Endothelial cell of umbilical vein (primary cell): Measurements from ENCODE around the gene CAMTA2. TPM values are rescaled to one million over a fixed set of nuclear protein-coding genes. Genes with fewer than 3 reads are reported as not detected.

ENCODE experiments used
- BruUV-seq: library from RNA; stranded (reverse); fragments of 400-500 nt; replicated peaks from 2 replicates; lab custom pipeline; 2021; lab: Mats Ljungman, UMichigan
- CTCF ChIA-PET: fragments of 300-600, 350-600 bp; sonication (Branson Sonifier 250); formaldehyde crosslinking; loops from one replicate; lab custom pipeline; 2021; ENCODE audit warnings: antibody characterized with exemption, inconsistent platforms; lab: Charles Lee
- POLR2A ChIA-PET: fragments of 300-600, 350-600 bp; sonication (Branson Sonifier 250); formaldehyde crosslinking; loops from one replicate; lab custom pipeline; 2021; ENCODE audit warnings: antibody characterized with exemption, inconsistent platforms; lab: Charles Lee
- DNase-seq: peaks from one replicate; pipeline ENCODE4 v3.0.0-alpha.2; 2011; ENCODE audit warnings: low read depth, low spot score
- FAIRE-seq: peaks from 2 replicates; lab custom pipeline; 2011; peaks lifted over from hg19 to GRCh38; lab: Jason Lieb, UNC
- H2AFZ ChIP-seq: 2 replicates; pipeline ENCODE4 v1.6.0; 2012; ENCODE audit warnings: low read depth, low read length, control low read depth, inconsistent platforms
- H3K27ac ChIP-seq: 2 replicates; pipeline ENCODE4 v1.5.1; 2011; ENCODE audit warnings: low read depth, mild to moderate bottlenecking, control low read depth, low read length, moderate library complexity; ENCODE audit not compliant: insufficient read depth
- H3K27me3 ChIP-seq, 2 experiments: 2 replicates each; pipeline versions ENCODE4 v1.6.0 to v1.6.1; 2011; ENCODE audit warnings: low read length in 2 of 2, mixed read lengths in 1 of 2; ENCODE audit not compliant: control insufficient read depth in 2 of 2, insufficient read depth in 2 of 2
- H3K36me3 ChIP-seq, 2 experiments: 2 replicates in 1 of 2; 3 replicates in 1 of 2; pipeline ENCODE4 v1.5.1; 2011; ENCODE audit warnings: low read length in 2 of 2, mild to moderate bottlenecking in 1 of 2, moderate library complexity in 1 of 2; ENCODE audit not compliant: control insufficient read depth in 2 of 2, insufficient read depth in 2 of 2; ENCODE audit errors: extremely low read depth in 1 of 2
- H3K4me1 ChIP-seq: 3 replicates; pipeline ENCODE4 v1.5.1; 2011; ENCODE audit warnings: mild to moderate bottlenecking, low read length; ENCODE audit not compliant: control insufficient read depth, insufficient read depth; ENCODE audit errors: extremely low read depth
- H3K4me2 ChIP-seq: 2 replicates; pipeline ENCODE4 v1.6.1; 2011; ENCODE audit warnings: low read length, control low read depth, mixed read lengths; ENCODE audit not compliant: insufficient read depth
- H3K4me3 ChIP-seq, 3 experiments: fragments of 200-600 bp in 1 of 3; sonication (generic), shearing (Covaris generic) in 1 of 3; replicated peaks in 1 of 3; 2 replicates each; pipeline ENCODE4 v1.5.1; 2011 to 2016; ENCODE audit warnings: control low read depth in 3 of 3, low read length in 3 of 3, mild to moderate bottlenecking in 2 of 3, inconsistent platforms in 1 of 3, low read depth in 1 of 3, moderate library complexity in 1 of 3; ENCODE audit not compliant: insufficient read depth in 1 of 3
- H3K79me2 ChIP-seq: 2 replicates; pipeline ENCODE4 v1.6.0; 2012; ENCODE audit warnings: low read length, inconsistent platforms; ENCODE audit not compliant: control insufficient read depth, insufficient read depth
- H3K9ac ChIP-seq: replicated peaks from 2 replicates; pipeline ENCODE3; 2011; ENCODE audit warnings: low read length, control low read depth; ENCODE audit not compliant: insufficient read depth; ENCODE audit errors: extremely low read depth
- H3K9me1 ChIP-seq: replicated peaks from 3 replicates; pipeline ENCODE4 v1.6.0; 2011; ENCODE audit warnings: mild to moderate bottlenecking, low read length; ENCODE audit not compliant: control insufficient read depth, insufficient read depth; ENCODE audit errors: extremely low read depth
- H3K9me3 ChIP-seq: replicated peaks from 2 replicates; pipeline ENCODE4 v1.5.1; 2012; ENCODE audit warnings: low read length, inconsistent platforms; ENCODE audit not compliant: control insufficient read depth, insufficient read depth
- H4K20me1 ChIP-seq: replicated peaks from 2 replicates; pipeline ENCODE3; 2011; ENCODE audit warnings: mild to moderate bottlenecking, low read length; ENCODE audit not compliant: control insufficient read depth, insufficient read depth; ENCODE audit errors: extremely low read depth
- EZH2 ChIP-seq: IDR thresholded peaks from 2 replicates; pipeline ENCODE4 v1.6.1; 2012; ENCODE audit warnings: borderline replicate concordance, low read depth, mild to moderate bottlenecking, moderate library complexity, low read length, inconsistent platforms; ENCODE audit not compliant: severe bottlenecking
- FOS ChIP-seq: IDR thresholded peaks from 2 replicates; pipeline ENCODE4 v1.6.1; 2011; ENCODE audit warnings: mild to moderate bottlenecking, low read length, moderate library complexity, borderline replicate concordance; ENCODE audit not compliant: insufficient read depth
- GATA2 ChIP-seq: IDR thresholded peaks from 2 replicates; pipeline ENCODE4 v1.7.0; 2011; ENCODE audit warnings: low read depth, mild to moderate bottlenecking, moderate library complexity, mixed read lengths, low read length; ENCODE audit not compliant: insufficient read length, insufficient read depth
- JUN ChIP-seq: IDR thresholded peaks from 2 replicates; pipeline ENCODE4 v1.6.1; 2011; ENCODE audit warnings: borderline replicate concordance, low read depth; ENCODE audit not compliant: insufficient read length, insufficient read depth
- MYC ChIP-seq: IDR thresholded peaks from one replicate; pipeline ENCODE4 v1.6.1; 2011; ENCODE audit warnings: mild to moderate bottlenecking, low read depth, low read length
- POLR2A ChIP-seq: IDR thresholded peaks from 2 replicates; pipeline ENCODE4 v1.6.1; 2012; ENCODE audit warnings: low read depth, mild to moderate bottlenecking, control low read depth, low read length
- POLR2AphosphoS5 ChIP-seq: IDR thresholded peaks from 2 replicates; pipeline ENCODE4 v1.6.1; 2012; ENCODE audit warnings: low read depth, mild to moderate bottlenecking, control low read depth, low read length, moderate library complexity; ENCODE audit not compliant: insufficient read depth
- dilution Hi-C: fragments of 300-500 bp; cut with MboI; formaldehyde crosslinking; loops from one replicate; pipeline ENCODE4 v1.15.0; 2019; ENCODE audit warnings: low sequenced_read_pairs; ENCODE audit not compliant: extremely low pct_ligation_motif_present
- intact Hi-C: fragments of 100-400 bp; cut with micrococcal nuclease; formaldehyde crosslinking; loops from one replicate; pipeline ENCODE4 v1.10.0; 2022
- polyA plus RNA-seq, 4 experiments: library from polyadenylated mRNA; depleted of rRNA in 3 of 4; stranded (reverse) in 3 of 4; unstranded in 1 of 4; fragments of >200 nt; gene quantifications; 2 replicates each; pipeline versions ENCODE4 v1.2.1 to v1.2.3, GENCODE V29; 2011 to 2012; ENCODE audit warnings: missing spikeins in 1 of 4
- total RNA-seq: library from RNA; stranded (reverse); gene quantifications from 2 replicates; pipeline ENCODE4 v1.2.3, GENCODE V29; 2021
- TF ChIP-seq, protein P1 (sequence below), 2 donors: IDR thresholded peaks; 1 replicate in 1 of 2; 2 replicates in 1 of 2; pipeline ENCODE4 v1.5.1; 2011; ENCODE audit warnings: low read length in 2 of 2, mild to moderate bottlenecking in 2 of 2, moderate library complexity in 2 of 2, control low read depth in 1 of 2, inconsistent platforms in 1 of 2, low read depth in 1 of 2; ENCODE audit not compliant: insufficient read depth in 1 of 2; ENCODE audit errors: extremely low read depth in 1 of 2
- TF ChIP-seq, protein P2 (sequence below): IDR thresholded peaks from 2 replicates; pipeline ENCODE4 v1.6.1; 2011; ENCODE audit not compliant: insufficient read depth, insufficient read length

The CAMTA2 gene
- total and polyA plus RNA-seq, 2 donors (not counting 3 experiments of a cell fraction or from before 2014, with no cell fraction given): 33.8 to 51.0 TPM

DNA sequence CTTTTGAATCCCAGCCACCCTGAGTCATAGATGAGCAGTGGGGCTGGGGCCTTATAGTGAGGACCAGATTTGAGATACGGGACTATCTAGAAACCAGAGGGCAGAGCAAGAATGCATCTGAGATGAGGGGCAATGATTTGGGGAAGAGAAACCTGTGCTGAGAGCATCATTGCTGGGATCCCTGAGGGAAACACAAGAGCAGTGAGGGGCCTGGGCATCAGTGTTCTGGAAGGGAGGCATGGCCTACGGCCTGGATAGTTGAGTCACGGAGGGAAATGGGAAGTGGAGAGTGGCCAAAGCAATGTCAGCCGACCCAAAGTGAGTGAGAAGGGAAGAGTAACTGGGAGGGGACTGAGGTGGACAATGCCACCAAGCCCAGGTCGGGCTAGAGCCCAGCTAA is 5.2 kb downstream of the CAMTA2 start:
- Histone ChIP-seq H3K27ac (no peak overlapping the region), H3K4me3 (no peak overlapping the region), H3K9me3 (no peaks in the 10 kb centered on the region), H3K27me3 (no peaks in the 10 kb centered on the region), H3K4me1 (peaks cover 17% of the 10 kb centered on the region), H3K36me3 (peaks cover 15 to 43% of the 10 kb centered on the region in 2 experiments), H2AFZ (no peak overlapping the region), H4K20me1 (no peaks in the 10 kb centered on the region), H3K79me2 (peaks cover 16% of the 10 kb centered on the region), H3K9me1 (no peaks in the 10 kb centered on the region), H3K4me2 (no peak overlapping the region), H3K9ac (no peak overlapping the region)
- FAIRE-seq: no peak
- CTCF ChIA-PET: no interaction called here
- intact Hi-C loops: no loop called here
- TF ChIP-seq GATA2 (no peak), POLR2AphosphoS5 (no peak), JUN (no peak), EZH2 (no peak), FOS (no peak), MYC (no peak), POLR2A (no peak)
- TF ChIP-seq, protein P1, sequence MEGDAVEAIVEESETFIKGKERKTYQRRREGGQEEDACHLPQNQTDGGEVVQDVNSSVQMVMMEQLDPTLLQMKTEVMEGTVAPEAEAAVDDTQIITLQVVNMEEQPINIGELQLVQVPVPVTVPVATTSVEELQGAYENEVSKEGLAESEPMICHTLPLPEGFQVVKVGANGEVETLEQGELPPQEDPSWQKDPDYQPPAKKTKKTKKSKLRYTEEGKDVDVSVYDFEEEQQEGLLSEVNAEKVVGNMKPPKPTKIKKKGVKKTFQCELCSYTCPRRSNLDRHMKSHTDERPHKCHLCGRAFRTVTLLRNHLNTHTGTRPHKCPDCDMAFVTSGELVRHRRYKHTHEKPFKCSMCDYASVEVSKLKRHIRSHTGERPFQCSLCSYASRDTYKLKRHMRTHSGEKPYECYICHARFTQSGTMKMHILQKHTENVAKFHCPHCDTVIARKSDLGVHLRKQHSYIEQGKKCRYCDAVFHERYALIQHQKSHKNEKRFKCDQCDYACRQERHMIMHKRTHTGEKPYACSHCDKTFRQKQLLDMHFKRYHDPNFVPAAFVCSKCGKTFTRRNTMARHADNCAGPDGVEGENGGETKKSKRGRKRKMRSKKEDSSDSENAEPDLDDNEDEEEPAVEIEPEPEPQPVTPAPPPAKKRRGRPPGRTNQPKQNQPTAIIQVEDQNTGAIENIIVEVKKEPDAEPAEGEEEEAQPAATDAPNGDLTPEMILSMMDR (IDR thresholded peaks at IDR 0.05; ENCODE audit: extremely low read depth in 1 of 2, insufficient read depth in 1 of 2, low read depth in 1 of 2, low read length in 2 of 2): no peak
- TF ChIP-seq, protein P2, sequence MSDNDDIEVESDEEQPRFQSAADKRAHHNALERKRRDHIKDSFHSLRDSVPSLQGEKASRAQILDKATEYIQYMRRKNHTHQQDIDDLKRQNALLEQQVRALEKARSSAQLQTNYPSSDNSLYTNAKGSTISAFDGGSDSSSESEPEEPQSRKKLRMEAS: no peak
- no TSS peak for BruUV-seq
- POLR2A ChIA-PET: no interaction called here
- dilution Hi-C loops: no loop called here
- no peak for DNase-seq
